ENCODE measurements around the gene IKBKG.
"Not testable (repeated sequence)": the region's sequence is repeated elsewhere in the genome, so short reads cannot be mapped to it uniquely, and the experiment has no call there.

The IKBKG gene

GRCh38 chrX:154526901-154527675 is 20.3 kb upstream of the IKBKG start:
- peak; percentile 53 for DNase-seq

GRCh38 chrX:154529206-154529612 is 18.2 kb upstream of the IKBKG start:
- no peak for DNase-seq

- no peak for DNase-seq
Observed at GRCh38 chrX:154530286-154530685, 17.1 kb upstream of the IKBKG start.

- DNase-seq: no peak
Observed at GRCh38 chrX:154531626-154532025, 15.8 kb upstream of the IKBKG start.

GRCh38 chrX:154532690-154533089 is 14.7 kb upstream of the IKBKG start:
- no peak for DNase-seq

GRCh38 chrX:154534526-154535322 is 12.7 kb upstream of the IKBKG start:
- peak; percentile 63 for DNase-seq

GRCh38 chrX:154535892-154536291 is 11.5 kb upstream of the IKBKG start:
- no peak for DNase-seq

- DNase-seq: no peak
Observed at GRCh38 chrX:154539077-154539476, 8.3 kb upstream of the IKBKG start.

GRCh38 chrX:154540365-154540764 is 7.1 kb upstream of the IKBKG start:
- DNase-seq: not testable (repeated sequence)

- DNase-seq: no peak
Observed at GRCh38 chrX:154540897-154541535, 6.4 kb upstream of the IKBKG start.

- DNase-seq: no peak
Observed at GRCh38 chrX:154541589-154541895, 5.9 kb upstream of the IKBKG start.

GRCh38 chrX:154541896-154542722 is 5.3 kb upstream of the IKBKG start:
- no peak for DNase-seq

- no peak for DNase-seq
Observed at GRCh38 chrX:154542723-154543424, 4.5 kb upstream of the IKBKG start.

GRCh38 chrX:154545673-154546274 is 1.6 kb upstream of the IKBKG start:
- DNase-seq: no peak

GRCh38 chrX:154546354-154547244 is 821 bp upstream of the IKBKG start, which contains the start of gene G6PD:
TSS of gene G6PD (minus strand) at chrX:154546846. CDS start at chrX:154546155, 691 bp downstream.
- peak; percentile 39 for DNase-seq

GRCh38 chrX:154548028-154548316 is 552 bp downstream of the IKBKG start:
- DNase-seq: no peak

- no peak for DNase-seq
Observed at GRCh38 chrX:154549766-154550165, 2.3 kb downstream of the IKBKG start.

- DNase-seq: not testable (repeated sequence)
Observed at GRCh38 chrX:154552112-154552806, 4.8 kb downstream of the IKBKG start.

GRCh38 chrX:154558060-154558690 is 10.8 kb downstream of the IKBKG start:
- DNase-seq: not testable (repeated sequence)

- not testable (repeated sequence) for DNase-seq
Observed at GRCh38 chrX:154558896-154559295, 11.5 kb downstream of the IKBKG start.

All from NCI-H510A (cell line).